Subcutaneous adipose tissue (tissue), 4 donors: ENCODE results near the gene RTRAF. TPM values are rescaled to one million over a fixed set of nuclear protein-coding genes. Genes with fewer than 3 reads are reported as not detected.

Source experiments
- total RNA-seq, 4 donors: library from RNA; depleted of rRNA; stranded (reverse); fragments of >200 nt; gene quantifications; one replicate each; pipeline ENCODE4 v1.1.0, GENCODE V29; 2016
- TF ChIP-seq, protein P1 (sequence below): fragments of 450-650 bp; IDR thresholded peaks from one replicate; pipeline ENCODE4 v1.5.1; 2016; ENCODE audit warnings: low read depth, mild to moderate bottlenecking, control low read depth, antibody characterized with exemption, moderate library complexity

RTRAF gene
- total RNA-seq, 4 donors from 2014 or later: 65.0 to 161 (median 82.4) TPM

- TF ChIP-seq, protein P1, sequence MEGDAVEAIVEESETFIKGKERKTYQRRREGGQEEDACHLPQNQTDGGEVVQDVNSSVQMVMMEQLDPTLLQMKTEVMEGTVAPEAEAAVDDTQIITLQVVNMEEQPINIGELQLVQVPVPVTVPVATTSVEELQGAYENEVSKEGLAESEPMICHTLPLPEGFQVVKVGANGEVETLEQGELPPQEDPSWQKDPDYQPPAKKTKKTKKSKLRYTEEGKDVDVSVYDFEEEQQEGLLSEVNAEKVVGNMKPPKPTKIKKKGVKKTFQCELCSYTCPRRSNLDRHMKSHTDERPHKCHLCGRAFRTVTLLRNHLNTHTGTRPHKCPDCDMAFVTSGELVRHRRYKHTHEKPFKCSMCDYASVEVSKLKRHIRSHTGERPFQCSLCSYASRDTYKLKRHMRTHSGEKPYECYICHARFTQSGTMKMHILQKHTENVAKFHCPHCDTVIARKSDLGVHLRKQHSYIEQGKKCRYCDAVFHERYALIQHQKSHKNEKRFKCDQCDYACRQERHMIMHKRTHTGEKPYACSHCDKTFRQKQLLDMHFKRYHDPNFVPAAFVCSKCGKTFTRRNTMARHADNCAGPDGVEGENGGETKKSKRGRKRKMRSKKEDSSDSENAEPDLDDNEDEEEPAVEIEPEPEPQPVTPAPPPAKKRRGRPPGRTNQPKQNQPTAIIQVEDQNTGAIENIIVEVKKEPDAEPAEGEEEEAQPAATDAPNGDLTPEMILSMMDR: no peak
These were observed 4.1 kb downstream of the RTRAF start for GRCh38 chr14:51993285-51993920.

- TF ChIP-seq, protein P1: no peak
These were observed 6.9 kb downstream of the RTRAF start for GRCh38 chr14:51996148-51996746.

DNA sequence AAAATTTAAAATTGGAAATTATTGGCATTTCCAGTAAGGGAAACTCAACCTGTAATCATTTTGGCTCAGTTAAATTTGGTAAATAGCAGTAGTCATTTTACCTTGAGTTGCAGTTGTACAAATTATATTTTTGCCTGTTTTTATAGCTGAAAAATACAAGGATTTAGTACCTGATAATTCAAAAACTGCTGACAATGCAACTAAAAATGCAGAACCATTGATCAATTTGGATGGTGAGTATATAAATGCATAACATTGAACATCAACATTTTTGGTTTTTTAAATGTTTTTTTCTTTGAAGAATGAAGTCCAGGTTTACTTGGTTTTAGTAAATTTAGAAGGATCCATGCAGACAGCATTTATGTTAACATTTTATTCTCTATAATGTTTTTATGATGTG, 9.0 kb downstream of the RTRAF start:
- TF ChIP-seq, protein P1: no peak

DNA sequence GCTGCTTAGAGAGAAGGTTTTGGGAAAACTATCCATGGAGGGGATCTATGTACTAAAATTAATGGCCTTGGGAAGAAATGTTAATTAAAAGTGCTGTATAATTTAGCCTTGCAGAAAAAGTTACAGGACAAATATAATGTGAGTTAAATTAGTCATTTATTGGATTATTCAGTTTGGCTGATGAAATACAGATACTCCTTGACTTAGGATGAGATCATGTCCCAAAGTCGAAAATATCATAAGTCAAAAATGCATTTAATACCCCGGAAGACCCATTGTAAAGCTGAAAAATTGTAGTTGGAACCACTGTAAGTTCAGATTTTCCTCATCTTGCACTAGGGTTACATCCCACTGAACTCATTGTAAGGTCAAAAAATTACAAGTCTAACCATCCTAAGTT, 9.7 kb downstream of the RTRAF start:
- TF ChIP-seq, protein P1: no peak

- TF ChIP-seq, protein P1: no peak
These were observed 10.8 kb downstream of the RTRAF start for GRCh38 chr14:52000019-52000582.

GRCh38 chr14:52000696-52001095, 11.3 kb downstream of the RTRAF start:
- TF ChIP-seq, protein P1: no peak

DNA sequence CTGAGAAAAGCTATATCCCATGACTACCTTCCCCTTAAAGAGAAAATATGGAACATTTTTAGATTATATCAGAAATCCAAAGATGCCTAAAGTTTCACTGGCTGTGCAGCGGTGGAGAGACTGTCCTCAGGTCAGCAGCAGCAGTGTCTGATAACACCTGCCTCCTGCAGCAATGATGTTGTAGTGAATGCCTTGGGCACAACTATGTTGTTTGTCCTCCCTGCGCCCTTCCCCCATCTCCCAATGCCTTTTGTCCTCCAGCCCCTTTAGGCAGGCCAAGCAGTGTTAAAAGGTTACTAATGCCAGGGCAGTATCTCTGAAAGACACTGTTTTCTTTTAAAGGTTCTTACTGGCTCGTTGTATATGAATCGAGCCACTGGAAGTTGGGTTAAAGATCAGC, 13.2 kb downstream of the RTRAF start:
- TF ChIP-seq, protein P1: no peak
